GM21576 (cell line): ENCODE data around the gene FMNL2.

Experiments used
- ATAC-seq: cut with Tn5 transposase; IDR thresholded peaks from one replicate; pipeline ENCODE4 v1.9.1; 2021; ENCODE audit warnings: mild to moderate bottlenecking, moderate library complexity; ENCODE audit not compliant: unreplicated experiment

The FMNL2 gene

GRCh38 chr2:152488075-152488474, 153.1 kb downstream of the FMNL2 start:
- ATAC-seq: no peak

- no peak for ATAC-seq
Measured at GRCh38 chr2:152489364-152489763, 154.4 kb downstream of the FMNL2 start.

DNA sequence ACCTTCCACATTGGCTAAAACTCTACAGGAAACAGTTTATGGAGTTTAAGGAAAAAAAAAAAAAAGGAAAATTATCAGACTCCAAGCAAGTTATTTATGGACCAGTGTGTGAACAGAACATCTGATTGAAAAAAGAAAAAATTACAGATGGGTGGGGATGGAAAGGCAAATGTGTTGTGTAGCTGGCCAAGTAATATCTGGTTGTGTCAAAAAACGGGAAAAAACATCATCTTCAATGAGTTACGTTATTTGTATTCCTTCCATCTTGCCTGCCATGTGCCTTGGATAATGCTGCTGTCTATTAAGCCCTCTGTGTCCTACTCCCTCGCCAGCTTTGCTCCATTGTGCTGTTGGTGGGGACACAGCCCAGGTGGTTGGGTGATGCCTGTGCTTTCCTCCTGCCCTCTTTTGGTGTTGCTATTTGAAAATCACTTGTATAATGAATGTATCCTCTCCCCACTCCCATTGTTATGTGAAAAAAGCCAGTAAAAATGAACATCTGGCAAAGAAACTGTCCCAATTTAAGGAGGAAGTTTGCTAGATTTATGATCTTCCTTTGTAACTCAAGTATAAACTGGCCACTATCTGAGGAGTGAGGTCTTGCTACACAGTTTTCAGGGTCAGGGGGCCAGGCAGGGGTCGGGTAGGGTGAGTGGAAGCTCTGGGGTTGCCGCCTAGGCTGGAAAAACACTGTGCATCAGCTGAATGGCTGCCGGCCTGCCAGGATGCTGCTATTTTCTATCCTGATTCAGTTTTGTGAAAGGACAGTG, 155.9 kb downstream of the FMNL2 start:
- ATAC-seq: no peak

GRCh38 chr2:152492131-152492530, 157.2 kb downstream of the FMNL2 start:
- ATAC-seq: no peak

- ATAC-seq: no peak
Measured at GRCh38 chr2:152492911-152493310, 157.9 kb downstream of the FMNL2 start.

GRCh38 chr2:152493417-152493816, 158.4 kb downstream of the FMNL2 start:
- no peak for ATAC-seq

- ATAC-seq: no peak
Measured at GRCh38 chr2:152493945-152494528, 159.1 kb downstream of the FMNL2 start.

- no peak for ATAC-seq
Measured at GRCh38 chr2:152496371-152496770, 161.4 kb downstream of the FMNL2 start.

DNA sequence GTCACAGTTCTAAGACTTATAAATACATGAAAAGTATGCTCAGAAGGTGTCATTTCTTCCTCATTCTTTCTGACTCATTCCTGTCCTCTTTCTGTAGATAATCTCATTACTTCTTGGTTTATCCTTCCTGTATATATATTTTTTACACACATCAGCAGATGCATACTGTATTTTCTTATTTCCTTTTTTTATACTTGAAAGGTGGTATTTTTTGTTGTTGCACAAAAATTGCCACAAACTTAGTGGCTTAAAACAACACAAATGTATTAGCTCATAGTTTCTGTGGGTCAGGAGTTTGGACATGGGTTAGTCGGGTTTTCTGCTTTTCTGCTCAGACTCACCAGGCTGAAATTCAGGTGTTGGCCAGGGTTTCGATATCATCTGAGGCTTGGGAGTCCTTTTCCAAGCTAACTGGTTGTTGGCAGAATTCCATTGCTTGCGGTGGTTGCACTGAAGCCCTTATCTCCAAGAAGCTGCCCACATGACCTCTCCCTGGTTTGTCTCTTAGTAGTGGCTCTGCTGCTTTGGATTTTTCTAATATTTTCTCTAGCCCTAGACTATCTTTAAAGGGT, 162.6 kb downstream of the FMNL2 start:
- peak; percentile 65 for ATAC-seq

DNA sequence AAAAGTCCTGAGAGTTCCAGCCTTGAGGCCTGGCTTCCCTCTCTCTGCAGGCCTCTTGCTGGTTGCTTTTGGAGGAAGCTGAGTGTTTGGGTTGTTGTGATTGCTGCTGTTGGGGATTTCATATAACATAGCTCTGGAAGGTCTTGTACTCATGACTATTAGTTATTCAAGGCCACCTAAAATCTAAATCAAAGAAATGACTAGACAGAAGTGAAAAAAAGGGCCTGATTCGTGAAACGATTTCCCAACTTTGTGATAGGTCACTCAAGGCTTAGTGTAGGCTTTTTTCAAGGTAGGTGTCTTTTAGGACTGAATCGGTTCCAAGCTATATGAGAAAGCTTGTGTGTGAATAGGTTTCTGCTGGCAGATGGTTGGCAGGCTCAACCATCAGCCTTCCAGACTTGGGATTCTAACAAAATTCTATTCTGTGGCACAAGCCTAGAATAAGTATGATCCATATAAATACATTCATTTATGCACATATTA, 164.4 kb downstream of the FMNL2 start:
- ATAC-seq: no peak

- ATAC-seq: no peak
Measured at GRCh38 chr2:152499896-152500735, 165.1 kb downstream of the FMNL2 start.

- ATAC-seq: no peak
Measured at GRCh38 chr2:152500772-152501171, 165.8 kb downstream of the FMNL2 start.

- ATAC-seq: no peak
Measured at GRCh38 chr2:152501666-152502065, 166.7 kb downstream of the FMNL2 start.

GRCh38 chr2:152504618-152505017, 169.6 kb downstream of the FMNL2 start:
- no peak for ATAC-seq

DNA sequence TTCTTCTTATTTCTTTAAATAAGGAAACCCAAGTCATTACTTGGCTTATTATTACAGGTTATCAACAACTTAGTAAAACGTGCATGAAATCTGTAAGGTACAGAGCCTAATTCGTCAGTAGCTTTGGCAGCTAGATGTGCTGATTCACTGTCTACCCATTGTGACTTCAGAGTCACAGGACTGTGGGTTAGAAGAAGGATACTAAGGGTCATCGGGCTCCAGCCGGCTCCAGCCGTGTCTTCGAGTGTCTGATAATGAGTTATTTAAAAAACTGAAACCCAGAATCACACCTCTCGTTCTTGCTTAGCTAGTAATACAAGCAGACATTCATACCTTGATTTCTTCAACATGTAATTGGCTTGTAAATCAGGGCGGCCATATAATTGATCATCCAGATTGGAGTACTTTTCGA, 170.5 kb downstream of the FMNL2 start:
- ATAC-seq: no peak

GRCh38 chr2:152506843-152507242, 171.9 kb downstream of the FMNL2 start:
- ATAC-seq: peak; percentile 75

- no peak for ATAC-seq
Measured at GRCh38 chr2:152507907-152508306, 172.9 kb downstream of the FMNL2 start.

- ATAC-seq: no peak
Measured at GRCh38 chr2:152508446-152508845, 173.5 kb downstream of the FMNL2 start.

- ATAC-seq: no peak
Measured at GRCh38 chr2:152509772-152510491, 175.0 kb downstream of the FMNL2 start.

DNA sequence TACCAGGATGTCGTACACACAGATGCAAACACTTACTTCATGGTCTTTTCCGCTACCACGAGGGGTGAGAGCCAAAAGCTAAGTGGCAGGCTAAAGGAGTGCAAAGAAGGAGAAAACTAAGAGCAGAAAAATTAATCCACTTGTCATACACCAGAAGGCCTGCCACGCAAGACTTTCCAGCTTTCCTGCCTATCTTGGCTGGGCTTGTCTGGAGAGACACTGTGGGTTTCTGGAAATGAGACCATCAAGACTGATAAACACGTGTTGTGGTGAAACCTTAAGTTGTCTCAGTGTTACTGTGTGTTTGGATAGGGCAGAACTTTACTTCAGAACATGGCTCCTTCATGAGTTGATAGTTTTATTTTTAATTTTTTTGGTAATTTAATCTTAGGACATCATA, 175.6 kb downstream of the FMNL2 start:
- no peak for ATAC-seq

DNA sequence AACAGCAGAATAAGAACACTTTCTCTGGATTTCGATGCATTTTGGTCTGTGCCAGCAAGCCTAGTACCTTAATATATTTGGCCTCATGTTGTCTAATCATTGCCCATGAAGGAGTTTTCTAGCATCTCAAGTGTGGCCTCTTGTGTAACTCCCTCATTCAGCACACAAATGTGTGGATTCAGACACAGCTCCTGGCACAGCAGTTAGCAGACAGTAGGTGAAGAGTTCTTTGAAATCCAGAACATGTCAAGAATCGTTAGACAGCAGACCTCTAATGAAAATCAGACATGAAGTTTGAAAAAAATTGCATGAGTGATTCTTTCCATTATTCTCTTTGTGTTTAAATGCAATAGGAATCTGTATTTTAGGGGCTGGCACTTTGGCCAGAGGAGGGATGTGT, 177.0 kb downstream of the FMNL2 start:
- no peak for ATAC-seq
